PC-3 (cell line): Measurements from ENCODE around the gene HINFP.

ENCODE experiments used
- CTCF ChIP-seq: fragments of 300-600 bp; sonication (generic); conservative IDR thresholded peaks from 2 replicates; pipeline ENCODE4 v1.5.1; 2017; ENCODE audit warnings: antibody characterized with exemption, low read depth, mild to moderate bottlenecking, low read length
- EZH2 ChIP-seq: fragments of 300-600 bp; sonication (generic); IDR thresholded peaks from one replicate; pipeline ENCODE4 v1.6.1; 2017; ENCODE audit warnings: antibody characterized with exemption, mild to moderate bottlenecking, low read length; ENCODE audit not compliant: unreplicated experiment

DNA sequence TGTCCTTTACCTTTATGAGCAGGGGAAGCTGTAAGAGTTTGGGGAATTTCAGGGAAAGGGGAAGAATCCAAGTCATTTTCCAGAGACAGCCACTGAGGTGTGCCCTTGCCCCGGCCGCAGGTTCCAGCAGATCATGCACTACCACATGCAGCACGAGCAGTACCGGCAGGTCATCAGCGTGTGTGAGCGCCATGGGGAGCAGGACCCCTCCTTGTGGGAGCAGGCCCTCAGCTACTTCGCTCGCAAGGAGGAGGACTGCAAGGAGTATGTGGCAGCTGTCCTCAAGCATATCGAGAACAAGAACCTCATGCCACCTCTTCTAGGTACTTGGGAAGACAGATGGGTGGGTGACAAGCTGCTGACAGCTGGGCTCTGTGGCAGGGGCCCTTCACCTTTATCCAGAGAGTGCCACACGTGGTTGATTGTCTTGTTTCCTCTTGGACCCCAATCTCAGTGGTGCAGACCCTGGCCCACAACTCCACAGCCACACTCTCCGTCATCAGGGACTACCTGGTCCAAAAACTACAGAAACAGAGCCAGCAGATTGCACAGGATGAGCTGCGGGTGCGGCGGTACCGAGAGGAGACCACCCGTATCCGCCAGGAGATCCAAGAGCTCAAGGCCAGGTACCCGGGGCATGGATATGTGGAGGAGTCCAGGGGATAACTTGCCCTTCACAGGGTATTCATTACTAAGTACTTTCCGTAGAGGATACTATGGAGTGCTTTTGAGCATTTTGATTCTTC is 42.5 kb upstream of the HINFP start:
- TF ChIP-seq CTCF (no peak), EZH2 (no peak)
